ENCODE results near the gene GPHN.
"Not testable (repeated sequence)": the region's sequence is repeated elsewhere in the genome, so short reads cannot be mapped to it uniquely, and the experiment has no call there.

GPHN gene

DNA sequence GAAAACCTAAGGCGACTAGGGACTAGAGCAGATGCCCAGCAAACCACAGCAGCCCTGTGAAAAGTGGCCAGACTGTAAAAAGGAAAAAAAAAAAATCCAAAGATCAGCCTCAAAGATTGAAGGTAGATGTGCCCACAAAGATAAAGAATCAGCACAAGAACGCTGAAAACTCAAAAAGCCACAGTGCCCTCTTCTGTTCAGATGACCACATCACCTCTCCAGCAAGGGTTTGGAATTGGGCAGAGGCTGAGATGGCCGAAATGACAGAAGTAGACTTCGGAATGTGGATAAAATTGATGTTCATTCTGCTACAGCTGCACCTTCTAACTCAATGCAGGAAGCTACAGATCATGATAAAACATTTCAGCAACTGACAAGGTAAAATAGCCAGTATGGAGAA, 154.4 kb downstream of the GPHN start:
- DNase-seq (ENCODE audit: low read depth): no peak

DNA sequence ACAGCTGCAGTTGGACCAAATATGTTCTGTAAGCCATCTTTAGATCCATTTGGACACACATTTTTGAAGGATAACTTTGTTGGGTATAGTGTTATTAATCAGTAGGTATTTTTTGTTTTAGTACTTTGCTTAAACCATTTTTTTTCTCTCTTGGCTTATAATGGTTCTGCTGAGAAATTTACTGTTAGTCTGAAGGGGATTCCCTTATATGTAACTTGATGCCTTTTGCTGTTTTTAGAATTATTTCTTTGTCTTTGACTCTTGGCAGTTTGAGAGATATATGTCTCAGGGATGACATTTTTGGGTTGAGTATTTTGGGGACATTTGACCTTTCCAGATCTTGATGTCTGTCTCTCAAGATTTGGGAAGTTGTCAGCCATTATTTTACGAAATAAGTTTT, 169.8 kb downstream of the GPHN start:
- DNase-seq (ENCODE audit: low read depth): no peak

DNA sequence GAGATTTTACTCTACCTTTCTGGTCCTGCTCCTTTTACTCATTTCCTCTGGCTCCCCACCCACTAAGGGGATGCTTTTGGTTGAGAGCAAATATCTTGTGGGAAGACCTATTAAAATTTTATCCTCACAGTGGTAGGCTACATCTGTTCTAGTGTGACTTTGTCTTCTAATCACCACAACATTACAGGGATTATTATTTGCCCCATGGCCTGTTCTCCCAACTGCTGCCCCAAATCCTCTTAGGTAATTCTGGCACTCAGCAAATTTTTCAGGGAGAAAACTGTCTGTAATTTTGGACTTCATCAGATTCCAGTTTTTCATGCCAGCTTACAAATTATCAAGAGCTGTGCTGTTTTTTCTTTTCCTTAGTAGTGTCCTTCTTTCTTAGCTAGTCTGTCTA, 172.3 kb downstream of the GPHN start:
- no peak for DNase-seq (ENCODE audit: low read depth)

DNA sequence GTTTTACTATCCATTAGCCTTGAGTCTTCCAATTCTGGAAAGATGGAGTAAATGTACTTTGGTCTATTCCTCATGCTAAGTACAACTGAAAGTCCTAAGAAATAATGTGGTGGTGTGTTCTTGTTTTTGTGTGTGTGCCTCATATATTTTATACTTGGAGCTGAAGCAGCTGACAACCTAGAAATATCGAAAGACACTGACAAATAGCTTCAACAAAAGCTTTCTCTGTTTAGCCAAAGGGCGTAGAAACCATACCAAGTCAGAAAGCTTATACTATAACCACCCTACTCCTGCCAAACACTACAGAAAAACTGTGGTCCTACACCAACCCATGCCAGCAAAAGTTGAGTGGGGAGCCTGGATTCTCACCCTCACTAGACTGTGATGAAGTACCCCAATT, 188.4 kb downstream of the GPHN start:
- no peak for DNase-seq (ENCODE audit: low read depth)

DNA sequence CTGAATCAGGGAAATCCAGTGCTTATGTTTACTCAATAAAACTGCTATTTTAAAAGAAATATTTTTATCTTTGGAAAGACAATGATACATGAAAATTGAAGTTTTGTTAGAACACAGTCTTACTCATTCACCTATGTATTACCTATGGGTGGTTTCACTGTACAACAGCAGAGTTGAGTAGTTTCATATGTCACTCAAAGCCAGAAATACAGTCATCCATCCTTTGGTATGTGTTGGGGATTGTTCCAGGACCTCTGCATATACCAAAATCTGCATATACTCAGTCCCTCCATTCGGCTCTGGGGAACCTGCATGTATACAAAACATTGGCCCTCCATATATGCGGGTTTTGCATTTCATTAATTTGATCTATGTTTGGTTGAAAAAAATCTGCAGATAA, 190.6 kb downstream of the GPHN start:
- DNase-seq (ENCODE audit: low read depth): no peak

DNA sequence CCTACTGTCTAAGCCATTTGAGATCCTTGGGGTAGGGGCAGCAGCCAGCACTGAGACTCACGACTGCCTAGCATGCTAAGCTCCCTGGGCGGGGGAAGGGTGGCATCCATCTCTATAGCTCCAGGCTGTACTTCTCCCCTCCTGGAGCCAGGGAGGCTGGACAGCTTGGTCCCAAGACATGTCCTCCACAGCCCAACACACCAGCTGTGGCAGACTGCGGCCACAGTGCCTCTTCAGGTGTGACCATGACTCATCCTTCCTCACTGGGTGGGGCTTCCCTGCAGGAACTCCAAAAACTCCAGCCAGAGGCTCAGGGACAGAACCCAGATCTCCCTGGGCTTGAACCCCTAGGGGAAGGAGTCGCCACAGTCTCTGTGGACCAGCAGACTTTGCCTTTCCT, 193.9 kb downstream of the GPHN start:
- no peak for DNase-seq (ENCODE audit: low read depth)

DNA sequence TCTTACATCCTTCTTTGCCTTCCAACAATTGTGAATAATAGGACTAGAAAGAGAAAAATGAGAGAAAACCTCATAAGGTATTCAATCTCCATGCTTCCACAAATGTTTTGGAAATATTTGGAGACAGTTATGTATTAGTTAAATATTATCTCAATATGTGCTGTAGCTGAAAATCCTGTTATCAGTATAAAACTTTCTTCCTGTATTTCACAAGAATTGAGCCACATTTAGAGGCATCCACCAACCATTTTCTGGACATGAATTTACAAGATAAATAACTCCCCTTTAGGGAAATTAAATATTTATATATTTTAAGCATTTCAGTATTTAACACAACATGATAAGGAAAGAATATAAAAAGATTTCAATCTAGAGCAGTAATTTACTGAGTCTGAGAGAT, 200.3 kb downstream of the GPHN start:
- no peak for DNase-seq (ENCODE audit: low read depth)

DNA sequence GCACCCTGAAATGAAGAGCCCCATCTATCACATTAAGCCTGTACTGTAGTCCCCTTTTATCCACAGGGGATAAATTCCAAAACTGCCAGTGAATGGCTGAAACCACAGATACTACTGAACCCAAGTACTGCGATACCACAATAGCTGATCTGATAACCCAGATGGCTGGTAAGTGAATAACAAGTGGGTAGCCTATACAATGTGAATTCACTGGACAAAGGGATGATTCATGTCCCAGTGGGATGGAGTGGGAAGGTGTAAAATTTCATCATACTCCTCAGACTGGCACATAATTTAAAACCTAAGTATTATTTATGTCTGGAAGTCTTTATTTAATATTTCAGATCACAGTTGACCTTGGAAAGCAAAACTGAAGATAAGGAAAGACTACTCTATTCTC, 201.3 kb downstream of the GPHN start:
- DNase-seq (ENCODE audit: low read depth): no peak

DNA sequence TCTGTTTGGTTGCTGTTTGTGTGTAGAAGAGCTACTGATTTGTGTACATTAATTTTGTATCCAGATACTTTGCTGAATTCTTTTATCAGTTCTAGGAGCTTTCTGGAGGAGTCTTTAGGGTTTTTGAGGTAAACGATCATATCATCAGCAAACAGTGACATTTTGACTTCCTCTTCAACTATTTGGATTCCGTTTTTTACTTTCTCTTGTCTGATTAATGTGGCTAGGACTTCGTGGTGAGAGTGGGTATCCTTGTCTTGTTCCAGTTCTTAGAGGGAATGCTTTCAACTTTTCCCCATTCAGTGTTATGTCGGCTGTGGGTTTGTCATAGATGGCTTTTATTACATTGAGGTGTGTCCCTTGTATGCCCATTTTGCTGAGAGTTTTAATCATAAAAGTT, 206.3 kb downstream of the GPHN start:
- not testable (repeated sequence) for DNase-seq (ENCODE audit: low read depth)

DNA sequence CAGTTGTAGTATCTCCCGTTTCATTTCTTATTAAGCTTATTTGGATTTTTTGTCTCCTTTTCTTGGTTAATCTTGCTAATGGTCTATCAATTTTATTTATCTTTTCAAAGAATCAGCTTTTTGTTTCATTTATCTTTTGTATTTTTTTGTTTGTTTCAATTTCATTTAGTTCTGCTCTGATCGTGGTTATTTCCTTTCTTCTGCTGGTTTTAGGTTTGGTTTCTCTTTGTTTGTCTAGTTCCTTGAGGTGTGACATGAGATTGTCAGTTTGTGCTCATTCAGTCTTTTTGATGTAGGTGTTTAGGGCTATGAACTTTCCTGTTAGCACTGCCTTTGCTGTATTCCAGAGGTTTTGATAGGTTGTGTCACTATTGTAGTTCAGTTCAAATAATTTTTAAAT, 207.4 kb downstream of the GPHN start:
- not testable (repeated sequence) for DNase-seq (ENCODE audit: low read depth)

DNA sequence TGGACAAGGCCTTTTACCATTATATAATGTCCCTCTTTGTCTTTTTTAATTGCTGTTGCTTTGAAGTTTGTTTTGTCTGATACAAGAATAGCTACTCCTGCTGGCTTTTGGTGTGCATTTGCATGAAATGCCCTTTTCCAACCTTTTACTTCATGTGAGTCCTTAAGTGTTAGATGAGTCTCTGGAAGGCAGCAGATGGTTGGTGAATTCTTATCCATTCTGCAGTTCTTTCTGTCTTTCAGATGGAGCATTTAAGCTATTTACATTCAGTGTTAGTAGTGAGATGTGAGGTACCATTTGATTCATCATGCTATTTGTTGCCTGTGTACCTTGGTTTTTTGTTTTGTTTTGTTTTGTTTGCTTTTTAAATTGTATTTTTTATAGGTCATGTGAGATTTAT, 208.3 kb downstream of the GPHN start:
- no peak for DNase-seq (ENCODE audit: low read depth)

DNA sequence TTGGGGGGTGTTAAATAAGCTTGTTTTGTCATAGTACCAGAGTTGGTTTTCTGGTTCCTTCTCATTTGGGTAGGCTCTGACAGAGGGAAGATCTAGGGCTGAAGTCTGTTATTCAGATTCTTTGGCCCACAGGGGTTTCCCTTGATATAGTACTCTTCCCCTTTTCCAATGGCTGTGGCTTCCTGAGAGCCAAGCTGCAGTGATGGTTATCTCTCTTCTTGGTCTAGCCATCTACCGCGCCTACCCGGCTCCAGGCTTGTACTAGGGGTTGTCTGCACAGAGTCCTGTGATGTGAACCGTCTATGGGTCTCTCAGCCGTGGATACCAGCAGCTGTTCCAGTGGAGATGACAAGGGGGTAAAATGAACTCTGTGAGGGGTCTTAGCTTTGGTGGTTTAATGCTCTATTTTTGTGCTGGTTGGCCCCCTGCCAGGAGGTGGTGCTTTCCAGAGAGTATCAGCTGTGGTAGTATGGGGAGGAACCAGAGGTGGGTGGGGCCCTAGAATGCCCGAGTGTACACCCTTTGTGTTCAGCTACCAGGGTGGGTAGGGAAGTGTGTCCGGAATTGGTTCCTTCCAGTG, 209.7 kb downstream of the GPHN start:
- no peak for DNase-seq (ENCODE audit: low read depth)

DNA sequence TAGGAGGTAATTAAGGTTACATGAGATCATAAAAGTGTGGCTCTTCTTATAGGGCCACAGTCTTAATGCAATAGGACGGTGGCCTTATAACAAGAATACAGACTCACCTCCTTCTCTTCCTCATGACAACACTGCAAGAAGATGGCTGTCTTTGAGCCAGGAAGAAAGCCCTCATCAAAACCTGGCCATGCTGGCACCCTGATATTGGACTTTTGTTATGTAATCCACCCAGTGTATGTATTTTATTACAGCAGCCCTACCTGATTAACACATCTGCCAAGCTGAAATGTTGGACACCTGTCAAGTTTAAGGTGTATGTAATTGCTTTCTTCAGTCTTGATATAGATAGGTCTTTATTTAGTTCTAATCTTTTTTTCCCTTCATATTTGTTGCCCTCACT, 217.0 kb downstream of the GPHN start:
- DNase-seq (ENCODE audit: low read depth): no peak

DNA sequence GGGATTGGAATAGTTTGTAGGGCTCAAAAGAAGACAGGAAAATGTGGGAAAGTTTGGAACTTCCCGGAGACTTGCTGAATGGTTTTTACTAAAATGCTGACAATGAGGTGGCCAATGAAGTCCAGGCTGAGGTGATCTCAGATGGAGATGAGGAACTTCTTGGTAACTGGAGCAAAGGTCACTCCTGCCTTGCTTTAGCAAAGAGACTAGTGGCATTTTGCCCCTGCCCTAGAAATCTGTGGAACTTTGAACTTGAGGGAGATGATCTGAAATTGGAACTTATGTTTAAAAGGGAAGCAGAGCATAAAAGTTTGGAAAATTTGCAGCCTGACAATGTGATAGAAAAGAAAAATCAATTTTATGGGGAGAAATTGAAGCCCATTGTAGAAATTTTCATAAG, 223.4 kb downstream of the GPHN start:
- not testable (repeated sequence) for DNase-seq (ENCODE audit: low read depth)

DNA sequence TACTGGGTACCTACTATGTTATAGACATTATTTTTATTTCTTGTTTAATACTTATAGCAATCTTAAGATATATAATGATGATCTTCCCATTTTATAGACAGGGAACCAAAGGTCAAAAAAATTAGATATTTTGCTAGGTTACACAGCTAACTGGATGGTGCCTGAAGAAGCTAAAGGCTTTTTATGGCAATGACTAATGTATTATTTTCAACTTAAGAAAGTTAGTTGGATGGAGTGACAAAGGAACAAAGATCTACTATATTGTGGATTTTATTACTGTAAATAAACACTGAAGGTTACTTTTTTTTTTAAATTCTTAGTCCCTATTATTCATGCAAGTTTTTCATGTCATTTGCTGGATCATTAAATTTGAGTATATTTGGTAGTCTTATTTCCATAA, 227.9 kb downstream of the GPHN start:
- no peak for DNase-seq (ENCODE audit: low read depth)

DNA sequence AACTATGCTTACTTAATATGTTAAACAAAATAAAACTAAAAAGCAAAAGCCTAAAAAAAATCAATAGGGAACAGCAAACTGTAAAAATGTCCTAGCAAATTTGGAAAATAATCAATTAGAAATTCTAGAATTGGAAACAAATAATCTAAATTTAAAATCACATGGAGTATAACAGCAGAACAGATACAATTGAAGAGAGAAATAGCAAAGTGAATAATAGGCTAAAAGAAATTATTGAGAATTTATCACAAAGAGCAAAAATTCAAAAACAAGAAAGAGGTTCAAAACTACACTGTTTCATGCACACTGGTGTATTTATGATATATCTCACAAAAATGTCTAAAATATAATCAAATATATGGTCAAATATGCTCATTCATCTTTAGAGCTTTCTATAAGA, 231.9 kb downstream of the GPHN start:
- no peak for DNase-seq (ENCODE audit: low read depth)

DNA sequence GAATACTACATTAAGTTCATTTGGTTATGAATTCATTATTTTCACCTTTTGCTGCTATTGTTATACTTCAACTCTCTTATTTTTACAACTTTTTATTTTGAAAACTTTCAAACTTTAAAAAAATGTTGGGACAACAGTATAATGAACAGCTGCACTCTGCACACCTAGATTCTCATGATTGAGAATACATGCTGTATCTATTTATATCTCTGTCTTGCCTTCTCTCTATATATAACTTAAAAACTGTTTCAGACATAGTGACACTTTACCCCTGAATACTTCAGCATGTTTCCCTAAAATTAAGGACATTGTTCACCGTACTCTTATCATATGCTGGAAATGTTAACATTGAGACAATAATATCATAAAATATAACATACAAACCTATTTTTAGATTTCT, 237.1 kb downstream of the GPHN start:
- no peak for DNase-seq (ENCODE audit: low read depth)

DNA sequence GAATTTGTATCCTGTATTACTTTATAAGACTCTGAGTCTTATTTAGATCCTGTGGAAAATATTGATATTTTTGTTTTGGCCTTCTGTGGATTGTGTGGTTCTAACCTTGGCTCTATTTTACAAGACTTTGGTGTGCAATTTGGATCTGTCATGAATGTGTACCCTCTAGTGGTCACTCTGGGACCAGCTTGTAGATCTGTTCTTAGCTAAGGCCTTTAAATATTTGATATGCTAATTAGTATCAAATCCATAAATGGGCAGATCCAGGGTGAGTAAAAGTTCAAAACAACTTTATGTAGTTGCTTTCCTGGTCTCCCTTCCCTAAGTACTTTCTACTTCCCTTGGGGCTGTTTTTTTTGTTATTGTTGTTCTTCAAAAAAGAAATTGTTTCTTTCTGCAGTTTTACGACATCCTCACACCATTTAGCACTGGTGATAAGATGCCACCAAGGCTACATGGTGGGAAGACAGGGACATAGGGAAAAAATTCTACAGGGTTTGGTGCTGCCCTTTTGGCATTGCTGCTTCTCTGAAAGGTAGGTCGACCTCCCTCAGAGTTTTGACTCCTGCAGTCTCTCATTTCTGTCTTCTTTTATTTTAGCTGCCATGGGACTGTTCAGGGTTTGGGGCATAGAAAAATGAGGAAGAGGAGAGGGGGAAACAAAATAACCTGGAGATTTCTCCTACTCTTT, 238.5 kb downstream of the GPHN start:
- DNase-seq (ENCODE audit: low read depth): no peak

DNA sequence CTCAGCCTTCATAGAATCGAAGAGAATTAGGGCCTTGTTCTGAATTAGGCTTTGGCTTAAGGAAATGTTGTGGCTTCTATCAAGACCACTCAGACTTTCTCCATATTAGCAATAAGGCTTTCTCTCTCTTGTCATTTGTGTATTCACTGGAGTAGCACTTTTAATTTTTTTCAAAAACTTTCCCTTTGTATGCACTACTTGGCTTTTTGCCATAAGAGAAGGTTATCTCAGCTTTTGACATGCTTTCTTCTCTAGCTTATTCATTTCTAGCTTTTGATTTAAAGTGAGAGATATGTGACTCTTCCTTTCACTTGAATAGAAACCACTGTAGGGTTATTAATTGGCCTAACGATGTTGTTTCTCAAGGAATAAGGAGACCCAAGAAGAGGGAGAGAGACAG, 244.2 kb downstream of the GPHN start:
- DNase-seq (ENCODE audit: low read depth): no peak

DNA sequence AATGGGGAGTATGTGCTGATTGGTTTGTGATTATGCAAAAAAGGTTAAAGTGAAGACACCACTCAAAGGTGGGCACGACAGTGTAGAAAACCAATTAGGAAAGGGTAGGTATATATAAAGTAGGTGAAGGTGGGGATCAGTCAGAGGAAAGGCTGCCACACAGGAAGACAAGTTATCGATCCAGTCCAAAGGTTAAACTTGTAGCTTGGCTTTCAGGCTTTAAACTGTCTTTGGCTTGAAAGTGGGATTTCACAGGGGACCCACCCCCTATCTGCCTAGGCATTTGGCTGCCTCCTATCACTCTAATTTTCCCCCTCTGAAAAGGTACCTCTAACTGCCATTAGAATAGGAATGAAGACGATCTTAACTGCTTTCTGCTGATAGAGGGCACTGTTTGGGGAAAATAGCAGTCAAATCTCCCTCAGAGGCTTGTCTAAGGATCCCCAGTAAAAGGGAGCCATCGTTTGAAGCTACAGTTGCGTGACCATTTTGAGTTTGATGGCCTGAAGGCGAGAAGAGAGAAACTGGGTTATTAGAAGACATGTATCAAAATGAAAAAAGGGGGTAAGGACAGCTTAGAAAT, 250.2 kb downstream of the GPHN start:
- DNase-seq (ENCODE audit: low read depth): no peak

DNA sequence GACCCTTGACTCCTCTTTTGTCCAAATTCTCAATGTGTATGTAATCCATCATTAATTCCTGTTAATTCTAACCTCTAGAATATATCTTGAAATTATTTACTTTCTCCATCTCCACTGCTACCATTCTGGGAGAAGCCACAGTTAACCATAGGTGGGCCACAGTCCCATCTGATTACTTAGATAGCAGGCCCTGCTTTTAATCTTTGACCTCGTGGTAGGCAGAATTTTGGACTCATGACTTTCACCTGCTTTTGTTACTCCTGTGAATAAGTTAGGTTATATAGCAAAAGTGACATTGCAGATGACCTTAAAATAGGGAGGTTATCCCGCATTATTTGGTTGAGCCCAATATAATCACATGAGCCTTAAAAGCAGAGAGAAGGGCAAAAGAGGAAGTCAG, 264.2 kb downstream of the GPHN start:
- no peak for DNase-seq (ENCODE audit: low read depth)

DNA sequence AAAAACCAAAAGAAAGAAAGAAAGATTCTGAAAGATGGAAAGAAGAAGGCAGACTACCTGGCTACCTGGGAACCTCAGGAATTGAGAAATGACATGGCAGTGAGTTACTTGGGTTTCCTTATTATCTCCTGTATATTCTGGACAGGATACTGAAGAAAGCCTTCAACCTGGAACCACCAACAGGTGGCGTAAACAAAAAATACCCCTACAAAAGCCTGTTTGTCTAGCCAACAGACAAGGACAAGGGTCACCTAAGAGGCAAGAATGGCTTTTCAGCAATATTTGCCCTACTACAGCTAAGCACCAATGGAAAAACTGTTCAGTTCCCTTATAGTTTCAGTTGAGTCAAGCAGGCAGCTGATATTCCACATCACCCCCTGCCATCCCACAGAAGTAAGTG, 274.9 kb downstream of the GPHN start:
- no peak for DNase-seq (ENCODE audit: low read depth)

DNA sequence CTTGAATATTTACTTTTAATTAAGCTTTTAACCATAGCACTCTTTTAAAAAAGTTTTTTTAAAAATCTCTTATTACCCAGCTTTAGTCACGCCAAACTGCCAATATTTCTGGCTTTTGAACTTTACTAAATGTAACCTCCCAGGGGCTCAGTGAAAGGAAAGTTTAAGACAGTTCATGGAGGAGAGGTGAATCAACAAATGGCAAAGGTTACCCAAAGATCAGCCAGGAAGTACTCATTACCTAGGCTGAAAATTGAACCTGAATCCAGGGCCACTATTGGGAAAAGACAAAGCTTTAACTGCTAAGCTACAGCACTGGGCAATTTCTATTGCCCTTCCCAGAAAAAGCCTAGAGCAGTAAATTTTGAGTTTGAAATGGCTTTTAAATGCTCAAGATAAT, 282.2 kb downstream of the GPHN start:
- DNase-seq (ENCODE audit: low read depth): no peak

DNA sequence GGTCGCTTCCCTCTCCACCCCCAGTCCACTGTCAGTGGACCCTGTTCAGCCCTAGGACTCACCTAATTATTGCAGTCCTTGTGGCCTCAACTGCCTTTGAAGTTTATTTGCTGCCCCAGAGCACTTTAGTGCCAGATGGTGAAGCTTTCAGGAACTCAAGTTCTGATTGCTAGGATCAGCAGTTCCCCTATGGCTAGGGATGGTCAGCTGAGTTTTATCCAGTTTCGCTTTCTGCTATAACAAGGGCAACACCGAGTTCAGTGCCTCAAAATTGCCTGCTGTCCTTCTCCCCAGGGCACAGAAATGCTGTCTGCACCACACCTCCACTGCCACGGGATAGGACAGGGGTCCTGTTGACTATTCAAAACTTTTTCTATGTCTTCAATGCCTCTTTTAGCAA, 295.0 kb downstream of the GPHN start:
- no peak for DNase-seq (ENCODE audit: low read depth)
